ENCODE data around the gene RPL35. TPM values are rescaled to one million over a fixed set of nuclear protein-coding genes. Genes with fewer than 3 reads are reported as not detected.

Gene RPL35
- total RNA-seq, 6 experiments from 2014 or later: 372 to 1,299 (median 414) TPM

GRCh38 chr9:124855944-124856765, 5.6 kb downstream of the RPL35 start:
- peak; percentile 8 to 25 (median 14) for ATAC-seq
- no peak overlapping the region for H3K27ac ChIP-seq
- DNase-seq: no peak
- no peak overlapping the region for H3K4me3 ChIP-seq
- 40% methylated on average over 1 of the region's 16 CpGs for WGBS (ENCODE audit: insufficient coverage, low coverage, low lambda C conversion rate, missing lambda C conversion rate)
- TF ChIP-seq, protein P1, sequence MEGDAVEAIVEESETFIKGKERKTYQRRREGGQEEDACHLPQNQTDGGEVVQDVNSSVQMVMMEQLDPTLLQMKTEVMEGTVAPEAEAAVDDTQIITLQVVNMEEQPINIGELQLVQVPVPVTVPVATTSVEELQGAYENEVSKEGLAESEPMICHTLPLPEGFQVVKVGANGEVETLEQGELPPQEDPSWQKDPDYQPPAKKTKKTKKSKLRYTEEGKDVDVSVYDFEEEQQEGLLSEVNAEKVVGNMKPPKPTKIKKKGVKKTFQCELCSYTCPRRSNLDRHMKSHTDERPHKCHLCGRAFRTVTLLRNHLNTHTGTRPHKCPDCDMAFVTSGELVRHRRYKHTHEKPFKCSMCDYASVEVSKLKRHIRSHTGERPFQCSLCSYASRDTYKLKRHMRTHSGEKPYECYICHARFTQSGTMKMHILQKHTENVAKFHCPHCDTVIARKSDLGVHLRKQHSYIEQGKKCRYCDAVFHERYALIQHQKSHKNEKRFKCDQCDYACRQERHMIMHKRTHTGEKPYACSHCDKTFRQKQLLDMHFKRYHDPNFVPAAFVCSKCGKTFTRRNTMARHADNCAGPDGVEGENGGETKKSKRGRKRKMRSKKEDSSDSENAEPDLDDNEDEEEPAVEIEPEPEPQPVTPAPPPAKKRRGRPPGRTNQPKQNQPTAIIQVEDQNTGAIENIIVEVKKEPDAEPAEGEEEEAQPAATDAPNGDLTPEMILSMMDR (IDR thresholded peaks at IDR 0.05): peak in 3 of 4 donors; percentile 17 to 31 (median 23)
- no peak for TF ChIP-seq POLR2A (IDR thresholded peaks at IDR 0.05)
- H3K4me1 ChIP-seq: peaks cover 0 to 18% (median 5%) of the 10 kb centered on the region in 4 donors
- no peaks in the 10 kb centered on the region for H3K27me3 ChIP-seq
- H3K9me3 ChIP-seq: no peaks in the 10 kb centered on the region
- peaks cover 0 to 37% (median 19%) of the 10 kb centered on the region in 4 donors for H3K36me3 ChIP-seq
- intact Hi-C loops (cut with DNase I): no loop called here

DNA sequence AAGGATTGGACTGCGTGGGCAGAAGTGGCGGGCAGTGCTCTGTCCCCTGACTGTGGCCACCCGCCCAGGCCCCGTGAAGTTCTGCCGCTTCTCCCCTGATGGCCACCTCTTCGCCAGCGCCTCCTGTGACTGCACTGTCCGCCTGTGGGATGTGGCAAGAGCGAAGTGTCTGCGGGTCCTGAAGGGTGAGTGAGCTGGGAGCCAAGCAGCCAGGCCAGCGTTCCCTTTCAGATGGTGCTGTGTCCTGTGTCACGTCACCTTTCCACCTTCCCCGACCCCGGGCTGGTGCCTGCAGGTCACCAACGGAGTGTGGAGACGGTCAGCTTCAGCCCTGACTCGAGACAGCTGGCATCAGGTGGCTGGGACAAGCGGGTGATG, 6.2 kb downstream of the RPL35 start:
- ATAC-seq (no peak), DNase-seq (no peak)
- no peaks in the 10 kb centered on the region for H3K27me3 ChIP-seq
- H3K4me3 ChIP-seq: no peak overlapping the region
- intact Hi-C loops (cut with DNase I): no loop called here
- peaks cover 0 to 12% (median 3%) of the 10 kb centered on the region in 4 donors for H3K4me1 ChIP-seq
- no peaks in the 10 kb centered on the region for H3K9me3 ChIP-seq
- 59% methylated on average over 10 of the region's 18 CpGs for WGBS (ENCODE audit: insufficient coverage, low coverage, low lambda C conversion rate, missing lambda C conversion rate)
- no peak overlapping the region for H3K27ac ChIP-seq
- TF ChIP-seq, protein P1 (IDR thresholded peaks at IDR 0.05): no peak
- TF ChIP-seq POLR2A (IDR thresholded peaks at IDR 0.05): no peak
- peaks cover 0 to 37% (median 19%) of the 10 kb centered on the region in 4 donors for H3K36me3 ChIP-seq

DNA sequence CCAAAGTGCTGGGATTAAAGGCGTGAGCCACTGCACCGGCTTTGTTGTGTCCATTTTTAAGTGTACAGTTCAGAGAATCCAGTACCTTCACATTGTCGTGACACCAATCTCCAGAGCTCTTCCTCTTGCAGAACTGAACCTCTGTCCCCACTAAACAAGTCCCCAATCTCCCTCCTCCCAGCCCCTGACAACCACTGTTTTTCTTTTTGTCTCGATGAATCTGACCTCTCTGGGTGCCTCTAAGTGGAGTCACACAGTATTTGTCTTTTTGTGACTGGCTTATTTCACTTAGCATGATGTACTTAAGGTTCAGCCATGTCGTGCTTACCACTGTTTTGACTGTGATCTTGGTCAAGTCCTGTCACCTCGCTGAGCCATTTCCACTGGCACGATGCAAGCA, 6.9 kb downstream of the RPL35 start:
- H3K27me3 ChIP-seq: no peaks in the 10 kb centered on the region
- H3K36me3 ChIP-seq: peaks cover 0 to 30% (median 15%) of the 10 kb centered on the region in 4 donors
- DNase-seq (no peak), ATAC-seq (no peak)
- no peak overlapping the region for H3K4me3 ChIP-seq
- 28% methylated on average over 6 of the region's 7 CpGs for WGBS (ENCODE audit: insufficient coverage, low coverage, low lambda C conversion rate, missing lambda C conversion rate)
- H3K4me1 ChIP-seq: peaks cover 0 to 7% (median 0%) of the 10 kb centered on the region in 4 donors
- H3K27ac ChIP-seq: no peak overlapping the region
- TF ChIP-seq, protein P1 (IDR thresholded peaks at IDR 0.05): no peak
- TF ChIP-seq POLR2A (IDR thresholded peaks at IDR 0.05): no peak
- no peaks in the 10 kb centered on the region for H3K9me3 ChIP-seq
- intact Hi-C loops (cut with DNase I): loop anchor here (5.0 kb wide), 1 partner anchor 78 kb away; the partner anchor contains the start of gene OLFML2A (in 2 of the 2)

- TF ChIP-seq, protein P1 (IDR thresholded peaks at IDR 0.05): no peak
- no peak for TF ChIP-seq POLR2A (IDR thresholded peaks at IDR 0.05)
- no peaks in the 10 kb centered on the region for H3K27me3 ChIP-seq
- H3K9me3 ChIP-seq: no peaks in the 10 kb centered on the region
- WGBS (ENCODE audit: insufficient coverage, low coverage, low lambda C conversion rate, missing lambda C conversion rate): 60% methylated on average over 2 of the region's 8 CpGs
- intact Hi-C loops (cut with DNase I): loop anchor here (5.0 kb wide), 1 partner anchor 77 kb away; the partner anchor contains the start of gene OLFML2A (in 2 of the 2)
- peaks cover 0 to 3% (median 0%) of the 10 kb centered on the region in 4 donors for H3K4me1 ChIP-seq
- no peak overlapping the region for H3K27ac ChIP-seq
- H3K4me3 ChIP-seq: no peak overlapping the region
- H3K36me3 ChIP-seq: peaks cover 0 to 23% (median 12%) of the 10 kb centered on the region in 4 donors
- DNase-seq (no peak), ATAC-seq (no peak)
Measured at GRCh38 chr9:124854161-124854560, 7.6 kb downstream of the RPL35 start.
